K562 (cell line): ENCODE data around the gene TBRG1. TPM values are rescaled to one million over a fixed set of nuclear protein-coding genes. Genes with fewer than 3 reads are reported as not detected.

Source experiments
- ESRRA ChIP-seq: fragments of 450-650 bp; IDR thresholded peaks from 2 replicates; pipeline ENCODE4 v1.6.1; 2014; ENCODE audit warnings: low read depth, mild to moderate bottlenecking, moderate library complexity, borderline replicate concordance
- HOXB6 ChIP-seq: fragments of 250-450 bp; sonication (Bioruptor Pico); IDR thresholded peaks from 2 replicates; pipeline ENCODE4 v1.5.1; 2022; ENCODE audit warnings: mild to moderate bottlenecking, borderline replicate concordance
- HSF4 ChIP-seq: fragments of 250-450 bp; sonication (Bioruptor Pico); IDR thresholded peaks from 2 replicates; pipeline ENCODE4 v2.1.2; 2022; ENCODE audit warnings: mild to moderate bottlenecking, moderate library complexity, borderline replicate concordance
- PHB2 ChIP-seq: fragments of 450-650 bp; IDR thresholded peaks from 2 replicates; pipeline ENCODE4 v1.6.1; 2017; ENCODE audit warnings: low read depth
- PTTG1 ChIP-seq: fragments of 450-650 bp; IDR thresholded peaks from 2 replicates; pipeline ENCODE4 v1.6.1; 2016; ENCODE audit warnings: low read depth, mild to moderate bottlenecking, missing genetic modification characterization, missing compliant biosample characterization
- RFX5 ChIP-seq: IDR thresholded peaks from 2 replicates; pipeline ENCODE4 v1.6.1; 2011; ENCODE audit warnings: low read depth, mild to moderate bottlenecking, improper control_type of control experiment, low read length
- SMARCE1 ChIP-seq: fragments of 450-650 bp; IDR thresholded peaks from 2 replicates; pipeline ENCODE4 v1.7.1; 2016; ENCODE audit warnings: mild to moderate bottlenecking
- SMC3 ChIP-seq: conservative IDR thresholded peaks from 2 replicates; pipeline ENCODE4 v1.6.1; 2011; ENCODE audit warnings: low read depth, low read length, improper control_type of control experiment; ENCODE audit not compliant: insufficient read depth
- TRIM25 ChIP-seq: fragments of 450-650 bp; IDR thresholded peaks from 2 replicates; pipeline ENCODE4 v1.7.0; 2016; ENCODE audit warnings: borderline replicate concordance
- XRCC4 ChIP-seq: IDR thresholded peaks from one replicate; pipeline ENCODE4 v1.6.1; 2011; ENCODE audit not compliant: insufficient read depth, insufficient read length; ENCODE audit errors: extremely low read depth
- ZBTB12 ChIP-seq: fragments of 250-450 bp; sonication (Bioruptor Pico); IDR thresholded peaks from 2 replicates; pipeline ENCODE4 v1.4.0; 2020
- ZBTB49 ChIP-seq: sonication (generic); formaldehyde crosslinking; IDR thresholded peaks from 2 replicates; pipeline ENCODE4 v1.8.0; 2022; ENCODE audit warnings: missing genetic modification reagents, mild to moderate bottlenecking, borderline replicate concordance
- ZNF140 ChIP-seq: fragments of 250-450 bp; sonication (Bioruptor Pico); IDR thresholded peaks from 2 replicates; pipeline ENCODE4 v1.8.0; 2021; ENCODE audit warnings: moderate library complexity, mild to moderate bottlenecking, inconsistent platforms
- ZNF512 ChIP-seq: IDR thresholded peaks from 2 replicates; pipeline ENCODE4 v1.6.1; 2016; ENCODE audit warnings: missing genetic modification characterization, missing compliant biosample characterization
- ZNF518B ChIP-seq: fragments of 250-450 bp; sonication (Bioruptor Pico); IDR thresholded peaks from 2 replicates; pipeline ENCODE4 v1.5.0; 2021; ENCODE audit warnings: mild to moderate bottlenecking, moderate library complexity
- ZNF785 ChIP-seq: fragments of 250-450 bp; sonication (Bioruptor Pico); IDR thresholded peaks from 2 replicates; pipeline ENCODE4 v1.4.0; 2020; ENCODE audit warnings: mild to moderate bottlenecking
- polyA plus RNA-seq, 8 experiments: library from polyadenylated mRNA; depleted of rRNA in 4 of 8; stranded (reverse) in 5 of 8; unstranded in 3 of 8; fragments of >200 nt; fragmentation: Nextera tagmentation in 2 of 8; fragmentation: Illumina TruSeq in 1 of 8; extraction: Ambion mirVana in 2 of 8; extraction: Trizol in 1 of 8; gene quantifications; 2 replicates each; pipeline versions ENCODE4 v1.2.1 to v1.2.3, GENCODE V29; 2011 to 2014; ENCODE audit warnings: inconsistent platforms in 1 of 8, missing spikeins in 1 of 8
- total RNA-seq, 7 experiments: library from RNA; depleted of rRNA in 6 of 7; stranded (reverse); fragments of >200 nt in 6 of 7; fragmentation: Illumina TruSeq in 2 of 7; extraction: Trizol in 2 of 7; gene quantifications; 2 replicates each; pipeline versions ENCODE4 v1.2.1 to v1.2.3, GENCODE V29; 2011 to 2021; ENCODE audit warnings: low replicate concordance in 1 of 7

Gene TBRG1
- total and polyA plus RNA-seq, 9 of the 15 experiments (the other 6 are each of a cell fraction or from before 2014, with no cell fraction given), result 8.7 to 30.0 (median 20.2) TPM

GRCh38 chr11:124667601-124668000 lies 44.9 kb downstream of the TBRG1 start (continued):
- TF ChIP-seq ZNF518B (CRISPR knock-in tag) (no peak), ESRRA (no peak), ZNF512 (tag) (no peak), ZNF140 (no peak), HSF4 (CRISPR knock-in tag) (no peak), ZNF785 (CRISPR knock-in tag) (no peak), ZBTB12 (CRISPR knock-in tag) (no peak), XRCC4 (no peak), HOXB6 (CRISPR knock-in tag) (no peak), RFX5 (no peak), PHB2 (peak; percentile 94), TRIM25 (no peak), PTTG1 (tag) (no peak), SMC3 (no peak), SMARCE1 (peak; percentile 90), ZBTB49 (no peak)
